ENCODE data around the gene PRRC2B. TPM values are rescaled to one million over a fixed set of nuclear protein-coding genes. Genes with fewer than 3 reads are reported as not detected.

Gene PRRC2B
- polyA plus RNA-seq, 1 donor = 132 TPM

GRCh38 chr9:131484051-131484445 is 90.2 kb downstream of the PRRC2B start:
- Histone ChIP-seq H3K27ac (ENCODE audit: low read length) (no peak overlapping the region), H3K27me3 (ENCODE audit: control insufficient read depth, insufficient read depth, low read length) (no peaks in the 10 kb centered on the region), H3K36me3 (ENCODE audit: control insufficient read depth, insufficient read depth, low read length) (peaks cover 97% of the 10 kb centered on the region), H3K4me3 (ENCODE audit: low read length) (no peak overlapping the region), H3K4me1 (ENCODE audit: control insufficient read depth, insufficient read depth, low read length) (no peaks in the 10 kb centered on the region), H3K9me3 (ENCODE audit: control insufficient read depth, low read depth, low read length) (no peaks in the 10 kb centered on the region)
- no CpG with 5 or more reads among the region's 7 CpGs for WGBS (ENCODE audit: insufficient coverage, low lambda C conversion rate)
- no peak for DNase-seq

GRCh38 chr9:131484560-131485185 is 90.8 kb downstream of the PRRC2B start:
- H3K27me3 ChIP-seq (ENCODE audit: control insufficient read depth, insufficient read depth, low read length) = no peaks in the 10 kb centered on the region
- H3K27ac ChIP-seq (ENCODE audit: low read length) = no peak overlapping the region
- H3K9me3 ChIP-seq (ENCODE audit: control insufficient read depth, low read depth, low read length) = no peaks in the 10 kb centered on the region
- WGBS (ENCODE audit: insufficient coverage, low lambda C conversion rate) = no CpG with 5 or more reads among the region's 15 CpGs
- H3K4me3 ChIP-seq (ENCODE audit: low read length) = no peak overlapping the region
- H3K4me1 ChIP-seq (ENCODE audit: control insufficient read depth, insufficient read depth, low read length) = no peaks in the 10 kb centered on the region
- no peak for DNase-seq
- H3K36me3 ChIP-seq (ENCODE audit: control insufficient read depth, insufficient read depth, low read length) = peaks cover 97% of the 10 kb centered on the region

DNA sequence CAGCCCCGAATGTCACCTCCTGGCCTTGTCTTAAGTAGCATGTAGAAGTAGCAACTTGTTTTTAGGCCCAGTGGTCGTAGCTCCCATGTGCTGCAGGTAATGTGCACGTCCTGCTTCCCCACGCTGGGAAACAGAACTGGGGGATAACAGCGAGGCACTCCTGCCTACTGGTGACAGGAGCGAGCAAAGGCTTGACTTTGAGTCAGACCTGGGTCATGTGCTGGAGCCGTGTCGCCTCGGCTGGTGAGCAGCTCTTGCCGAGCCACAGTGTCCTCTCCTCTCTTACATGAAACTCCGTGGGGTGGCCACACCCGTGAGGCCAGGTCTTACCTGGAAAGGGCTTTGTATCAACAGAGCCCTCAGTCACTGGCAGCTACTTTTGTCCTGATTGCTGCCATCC is 91.3 kb downstream of the PRRC2B start:
- no peak overlapping the region for H3K4me3 ChIP-seq (ENCODE audit: low read length)
- no peaks in the 10 kb centered on the region for H3K4me1 ChIP-seq (ENCODE audit: control insufficient read depth, insufficient read depth, low read length)
- DNase-seq = no peak
- peaks cover 97% of the 10 kb centered on the region for H3K36me3 ChIP-seq (ENCODE audit: control insufficient read depth, insufficient read depth, low read length)
- no peaks in the 10 kb centered on the region for H3K27me3 ChIP-seq (ENCODE audit: control insufficient read depth, insufficient read depth, low read length)
- no peak overlapping the region for H3K27ac ChIP-seq (ENCODE audit: low read length)
- H3K9me3 ChIP-seq (ENCODE audit: control insufficient read depth, low read depth, low read length) = no peaks in the 10 kb centered on the region
- no CpG with 5 or more reads among the region's 12 CpGs for WGBS (ENCODE audit: insufficient coverage, low lambda C conversion rate)

DNA sequence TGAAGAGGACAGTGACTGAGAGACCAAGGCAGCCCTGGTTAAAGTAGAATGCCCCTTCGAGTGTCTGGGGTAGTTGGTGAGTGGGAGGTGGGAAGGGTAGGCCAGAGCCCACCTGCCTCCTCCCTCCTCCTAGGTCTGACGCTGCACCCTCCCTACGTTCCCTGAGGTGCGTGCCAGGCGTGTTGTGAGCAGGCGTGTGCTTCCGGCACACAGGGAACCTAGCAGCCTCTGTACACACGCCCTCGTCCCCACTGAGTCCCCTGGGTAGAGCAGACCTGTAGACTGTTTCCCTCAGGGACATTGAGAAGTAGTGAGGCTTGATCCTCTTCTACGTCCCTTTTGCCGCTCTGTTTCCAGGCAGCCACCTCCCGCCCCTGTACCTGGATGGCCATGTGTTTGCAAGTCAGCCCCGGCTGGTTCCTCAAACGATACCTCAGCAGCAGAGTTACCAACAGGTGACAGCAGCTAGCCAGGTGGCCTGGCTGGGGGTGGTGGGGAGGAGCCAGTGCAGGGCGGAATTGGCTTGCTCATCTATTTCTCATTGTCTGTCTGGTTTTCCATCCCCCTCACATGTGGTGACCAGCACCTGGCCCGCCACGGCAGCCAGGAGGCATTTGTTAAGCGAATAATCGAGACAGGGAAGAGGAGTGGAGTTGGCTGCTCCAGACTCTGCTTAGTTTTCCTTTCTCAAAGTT is 92.0 kb downstream of the PRRC2B start:
- Histone ChIP-seq H3K36me3 (ENCODE audit: control insufficient read depth, insufficient read depth, low read length) (peaks cover 98% of the 10 kb centered on the region), H3K9me3 (ENCODE audit: control insufficient read depth, low read depth, low read length) (no peaks in the 10 kb centered on the region), H3K27me3 (ENCODE audit: control insufficient read depth, insufficient read depth, low read length) (no peaks in the 10 kb centered on the region), H3K4me1 (ENCODE audit: control insufficient read depth, insufficient read depth, low read length) (no peaks in the 10 kb centered on the region), H3K4me3 (ENCODE audit: low read length) (no peak overlapping the region), H3K27ac (ENCODE audit: low read length) (no peak overlapping the region)
- DNase-seq = no peak
- WGBS (ENCODE audit: insufficient coverage, low lambda C conversion rate) = no CpG with 5 or more reads among the region's 19 CpGs

DNA sequence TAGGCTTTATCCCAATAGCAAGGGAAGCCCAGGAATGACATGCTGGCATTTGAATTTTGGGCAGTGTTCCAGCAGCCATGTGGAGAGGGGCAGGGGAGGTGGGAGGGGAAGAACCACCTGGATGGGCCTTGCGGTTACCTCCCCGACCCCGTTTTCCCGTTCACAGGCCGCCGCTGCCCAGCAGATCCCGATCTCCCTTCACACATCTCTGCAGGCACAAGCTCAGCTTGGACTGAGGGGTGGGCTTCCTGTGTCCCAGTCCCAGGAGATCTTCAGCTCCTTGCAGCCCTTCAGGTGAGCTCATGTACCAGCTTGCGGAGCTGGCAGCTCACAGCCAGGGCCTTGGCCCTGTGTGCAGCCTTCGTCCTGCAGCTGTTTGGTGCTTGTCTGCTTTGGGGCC is 93.1 kb downstream of the PRRC2B start:
- no peak overlapping the region for H3K27ac ChIP-seq (ENCODE audit: low read length)
- WGBS (ENCODE audit: insufficient coverage, low lambda C conversion rate) = no CpG with 5 or more reads among the region's 9 CpGs
- DNase-seq = no peak
- H3K36me3 ChIP-seq (ENCODE audit: control insufficient read depth, insufficient read depth, low read length) = peaks cover 100% of the 10 kb centered on the region
- H3K9me3 ChIP-seq (ENCODE audit: control insufficient read depth, low read depth, low read length) = no peaks in the 10 kb centered on the region
- no peak overlapping the region for H3K4me3 ChIP-seq (ENCODE audit: low read length)
- H3K4me1 ChIP-seq (ENCODE audit: control insufficient read depth, insufficient read depth, low read length) = no peaks in the 10 kb centered on the region
- H3K27me3 ChIP-seq (ENCODE audit: control insufficient read depth, insufficient read depth, low read length) = no peaks in the 10 kb centered on the region

- DNase-seq = no peak
- WGBS (ENCODE audit: insufficient coverage, low lambda C conversion rate) = no CpG with 5 or more reads among the region's 14 CpGs
- no peak overlapping the region for H3K27ac ChIP-seq (ENCODE audit: low read length)
Measured at GRCh38 chr9:131487621-131488031, 93.7 kb downstream of the PRRC2B start.

DNA sequence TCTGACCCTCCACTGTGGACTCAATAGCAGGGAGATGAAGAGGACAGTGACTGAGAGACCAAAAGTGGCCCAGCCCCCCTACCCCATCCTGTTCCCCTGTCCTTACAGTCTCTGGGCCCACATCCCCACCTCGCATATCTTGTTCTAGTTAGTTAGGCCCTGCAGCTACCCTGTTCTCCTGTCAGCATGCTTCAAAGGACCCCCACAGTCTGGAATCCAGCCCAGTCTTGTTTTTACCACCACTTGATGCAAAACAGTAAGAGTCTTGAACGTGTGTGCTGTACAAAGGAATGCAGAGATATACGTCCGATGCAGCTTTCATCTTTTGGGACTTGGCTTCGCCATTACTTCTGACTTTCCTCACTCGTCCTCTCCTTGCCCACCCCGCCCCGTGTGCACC is 96.6 kb downstream of the PRRC2B start:
- H3K36me3 ChIP-seq (ENCODE audit: control insufficient read depth, insufficient read depth, low read length) = peaks cover 100% of the 10 kb centered on the region
- DNase-seq = no peak
- no peak overlapping the region for H3K4me3 ChIP-seq (ENCODE audit: low read length)
- H3K27ac ChIP-seq (ENCODE audit: low read length) = no peak overlapping the region
- 100% methylated on average over 1 of the region's 8 CpGs for WGBS (ENCODE audit: insufficient coverage, low lambda C conversion rate)
- no peaks in the 10 kb centered on the region for H3K27me3 ChIP-seq (ENCODE audit: control insufficient read depth, insufficient read depth, low read length)
- no peaks in the 10 kb centered on the region for H3K4me1 ChIP-seq (ENCODE audit: control insufficient read depth, insufficient read depth, low read length)
- H3K9me3 ChIP-seq (ENCODE audit: control insufficient read depth, low read depth, low read length) = no peaks in the 10 kb centered on the region

More at GRCh38 chr9:131487621-131488031, 93.7 kb downstream of the PRRC2B start:
- H3K9me3 ChIP-seq (ENCODE audit: control insufficient read depth, low read depth, low read length) = no peaks in the 10 kb centered on the region
- H3K4me3 ChIP-seq (ENCODE audit: low read length) = no peak overlapping the region
- H3K36me3 ChIP-seq (ENCODE audit: control insufficient read depth, insufficient read depth, low read length) = peaks cover 100% of the 10 kb centered on the region
- no peaks in the 10 kb centered on the region for H3K4me1 ChIP-seq (ENCODE audit: control insufficient read depth, insufficient read depth, low read length)
- no peaks in the 10 kb centered on the region for H3K27me3 ChIP-seq (ENCODE audit: control insufficient read depth, insufficient read depth, low read length)

DNA sequence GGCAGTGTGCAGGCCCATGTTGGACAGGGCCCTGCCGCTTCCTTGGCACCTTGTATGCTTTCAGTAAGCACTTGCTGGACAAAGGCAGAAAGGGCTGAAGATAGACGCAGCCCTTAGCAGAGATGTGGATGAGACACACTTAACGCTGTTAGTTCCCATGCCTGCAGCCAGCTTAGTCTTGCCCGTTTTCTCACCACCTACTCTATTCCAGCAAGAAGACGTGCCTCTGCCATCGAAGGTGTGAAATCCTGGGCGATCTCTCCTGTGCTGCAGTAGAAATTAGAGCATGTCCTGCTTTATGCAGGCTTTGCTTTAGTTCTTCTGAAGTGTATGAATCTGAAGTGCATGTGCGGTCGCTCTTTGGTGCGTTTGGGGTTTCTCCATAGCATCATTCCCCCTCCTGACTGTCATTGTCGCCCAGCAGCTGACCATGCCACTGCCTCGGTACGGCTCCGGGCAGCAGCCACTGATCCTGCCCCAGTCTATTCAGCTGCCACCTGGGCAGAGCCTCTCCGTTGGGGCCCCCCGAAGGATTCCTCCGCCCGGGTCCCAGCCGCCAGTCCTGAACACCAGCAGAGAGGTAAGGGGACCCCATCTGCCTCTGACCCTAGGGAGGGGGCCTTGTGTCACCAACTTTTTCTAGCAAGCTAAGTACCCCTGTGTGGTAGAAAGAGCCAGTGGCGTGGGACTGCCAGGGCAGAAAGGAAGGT is 97.3 kb downstream of the PRRC2B start:
- no peaks in the 10 kb centered on the region for H3K27me3 ChIP-seq (ENCODE audit: control insufficient read depth, insufficient read depth, low read length)
- H3K27ac ChIP-seq (ENCODE audit: low read length) = no peak overlapping the region
- peaks cover 100% of the 10 kb centered on the region for H3K36me3 ChIP-seq (ENCODE audit: control insufficient read depth, insufficient read depth, low read length)
- H3K4me1 ChIP-seq (ENCODE audit: control insufficient read depth, insufficient read depth, low read length) = peaks cover 3% of the 10 kb centered on the region
- H3K4me3 ChIP-seq (ENCODE audit: low read length) = no peak overlapping the region
- DNase-seq = no peak
- whole genome bisulfite sequencing (ENCODE audit: insufficient coverage, low lambda C conversion rate) = 87% methylated on average over 3 of the region's 20 CpGs
- H3K9me3 ChIP-seq (ENCODE audit: control insufficient read depth, low read depth, low read length) = no peaks in the 10 kb centered on the region

- no peaks in the 10 kb centered on the region for H3K27me3 ChIP-seq (ENCODE audit: control insufficient read depth, insufficient read depth, low read length)
- H3K9me3 ChIP-seq (ENCODE audit: control insufficient read depth, low read depth, low read length) = no peaks in the 10 kb centered on the region
- no CpG with 5 or more reads among the region's 6 CpGs for WGBS (ENCODE audit: insufficient coverage, low lambda C conversion rate)
- H3K36me3 ChIP-seq (ENCODE audit: control insufficient read depth, insufficient read depth, low read length) = peaks cover 99% of the 10 kb centered on the region
- H3K27ac ChIP-seq (ENCODE audit: low read length) = no peak overlapping the region
- no peak overlapping the region for H3K4me3 ChIP-seq (ENCODE audit: low read length)
- H3K4me1 ChIP-seq (ENCODE audit: control insufficient read depth, insufficient read depth, low read length) = peaks cover 11% of the 10 kb centered on the region
- DNase-seq = no peak
Measured at GRCh38 chr9:131492070-131492469, 98.2 kb downstream of the PRRC2B start.

DNA sequence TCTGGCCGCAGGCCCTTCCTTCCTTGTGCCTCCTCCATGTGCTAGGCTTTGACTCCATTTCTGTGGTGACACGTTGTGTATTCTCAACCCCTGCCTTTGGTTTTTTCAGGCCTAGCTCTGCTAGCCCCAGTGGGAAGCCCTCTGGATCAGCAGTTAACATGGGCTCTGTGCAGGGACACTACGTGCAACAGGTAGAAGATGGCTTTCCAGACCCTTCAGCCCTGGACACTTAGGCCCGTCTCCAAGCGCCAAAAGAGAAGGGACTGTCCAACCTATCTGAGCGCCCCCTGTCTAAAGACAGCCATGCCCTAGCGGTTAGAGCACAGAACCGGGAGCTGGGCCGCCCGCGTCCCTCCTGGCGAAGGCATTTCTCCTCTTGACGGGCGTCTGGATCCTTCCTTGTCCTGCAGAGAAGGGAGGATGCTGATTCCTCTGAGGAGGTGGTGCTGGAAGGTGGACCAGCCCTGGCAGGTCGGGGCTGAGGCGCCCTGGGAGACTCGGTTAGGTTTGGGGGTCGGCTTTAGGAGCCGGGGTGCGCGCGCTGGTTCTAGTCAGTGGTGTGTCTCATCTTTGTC is 100.5 kb downstream of the PRRC2B start:
- WGBS (ENCODE audit: insufficient coverage, low lambda C conversion rate) = no CpG with 5 or more reads among the region's 22 CpGs
- no peak for DNase-seq
- Histone ChIP-seq H3K27me3 (ENCODE audit: control insufficient read depth, insufficient read depth, low read length) (no peaks in the 10 kb centered on the region), H3K27ac (ENCODE audit: low read length) (no peak overlapping the region), H3K4me1 (ENCODE audit: control insufficient read depth, insufficient read depth, low read length) (peaks cover 15% of the 10 kb centered on the region), H3K4me3 (ENCODE audit: low read length) (no peak overlapping the region), H3K9me3 (ENCODE audit: control insufficient read depth, low read depth, low read length) (no peaks in the 10 kb centered on the region), H3K36me3 (ENCODE audit: control insufficient read depth, insufficient read depth, low read length) (peaks cover 98% of the 10 kb centered on the region)
